IMR-90 (cell line): ENCODE measurements around the gene FUBP3. TPM values are rescaled to one million over a fixed set of nuclear protein-coding genes. Genes with fewer than 3 reads are reported as not detected.

Source experiments
- ATAC-seq: fragments of 200-7000 bp; cut with Tn5 transposase; 2 replicates; pipeline ENCODE4 v1.9.1; 2020; ENCODE audit warnings: low read depth, mild to moderate bottlenecking, moderate library complexity
- BruUV-seq: library from RNA; stranded (reverse); fragments of 400-500 nt; replicated peaks from 2 replicates; lab custom pipeline; 2021; lab: Mats Ljungman, UMichigan
- CTCF ChIA-PET: fragments of 300-600 bp; formaldehyde crosslinking; extraction: SDS; loops from one replicate; lab custom pipeline; 2021; ENCODE audit warnings: antibody characterized with exemption; lab: Yijun Ruan, JAX
- POLR2A ChIA-PET: fragments of 300-600 bp; sonication (Branson Sonifier 250); formaldehyde crosslinking; loops from one replicate; lab custom pipeline; 2022; ENCODE audit warnings: antibody characterized with exemption; ENCODE audit not compliant: unreplicated experiment; lab: Charles Lee
- DNase-seq: peaks from one replicate; pipeline ENCODE4 v3.0.0; 2013
- H2AFZ ChIP-seq: replicated peaks from 2 replicates; pipeline ENCODE3; 2013; ENCODE audit warnings: low read length, mild to moderate bottlenecking; ENCODE audit not compliant: poor library complexity
- H2AK5ac ChIP-seq: 2 replicates; pipeline ENCODE4 v1.6.1; 2013; ENCODE audit warnings: low read depth, low read length, inconsistent platforms
- H2AK9ac ChIP-seq: replicated peaks from 2 replicates; pipeline ENCODE3; 2013; ENCODE audit warnings: mild to moderate bottlenecking, low read depth, low read length, moderate library complexity; ENCODE audit not compliant: poor library complexity
- H2BK120ac ChIP-seq: 2 replicates; pipeline ENCODE4 v1.6.1; 2013; ENCODE audit warnings: low read depth, low read length, inconsistent platforms
- H2BK15ac ChIP-seq: 3 replicates; pipeline ENCODE4 v1.6.1; 2013; ENCODE audit warnings: low read depth, low read length, inconsistent platforms
- H2BK20ac ChIP-seq: 2 replicates; pipeline ENCODE4 v1.6.1; 2013; ENCODE audit warnings: low read depth, mild to moderate bottlenecking, inconsistent platforms, low read length, moderate library complexity
- H2BK5ac ChIP-seq: 2 replicates; pipeline ENCODE4 v1.6.1; 2013; ENCODE audit warnings: mild to moderate bottlenecking, low read depth, low read length, inconsistent platforms; ENCODE audit not compliant: poor library complexity, severe bottlenecking
- H3K14ac ChIP-seq: replicated peaks from 2 replicates; pipeline ENCODE4 v1.6.1; 2013; ENCODE audit warnings: low read depth, low read length, inconsistent platforms
- H3K18ac ChIP-seq: 2 replicates; pipeline ENCODE4 v1.6.1; 2013; ENCODE audit warnings: low read depth, low read length, control low read depth
- H3K23ac ChIP-seq: 2 replicates; pipeline ENCODE4 v1.6.1; 2013; ENCODE audit warnings: low read depth, low read length, inconsistent platforms
- H3K27ac ChIP-seq: 2 replicates; pipeline ENCODE4 v1.5.1; 2013; ENCODE audit warnings: mild to moderate bottlenecking, control low read depth, low read length; ENCODE audit not compliant: insufficient read depth
- H3K27me3 ChIP-seq: 2 replicates; pipeline ENCODE4 v1.6.1; 2013; ENCODE audit warnings: low read length; ENCODE audit not compliant: control insufficient read depth, insufficient read depth
- H3K36me3 ChIP-seq: 2 replicates; pipeline ENCODE4 v1.6.1; 2013; ENCODE audit warnings: low read length, mixed read lengths; ENCODE audit not compliant: control insufficient read depth, insufficient read depth
- H3K4ac ChIP-seq: 2 replicates; pipeline ENCODE4 v1.6.1; 2013; ENCODE audit warnings: low read depth, low read length, inconsistent platforms
- H3K4me1 ChIP-seq: 2 replicates; pipeline ENCODE4 v1.6.1; 2013; ENCODE audit warnings: low read length, mixed read lengths; ENCODE audit not compliant: control insufficient read depth, insufficient read depth
- H3K4me2 ChIP-seq: 2 replicates; pipeline ENCODE4 v1.6.1; 2013; ENCODE audit warnings: low read depth, mild to moderate bottlenecking, control low read depth, low read length, moderate library complexity
- H3K4me3 ChIP-seq: 2 replicates; pipeline ENCODE4 v1.5.1; 2013; ENCODE audit warnings: low read depth, mild to moderate bottlenecking, control low read depth, low read length, moderate library complexity; ENCODE audit not compliant: insufficient read depth
- H3K56ac ChIP-seq: 2 replicates; pipeline ENCODE4 v1.6.1; 2013; ENCODE audit warnings: low read length, inconsistent platforms; ENCODE audit not compliant: insufficient read depth; ENCODE audit errors: extremely low read depth
- H3K79me1 ChIP-seq, 2 experiments: 2 replicates each; pipeline ENCODE4 v1.6.1; 2013; ENCODE audit warnings: low read length in 2 of 2, inconsistent platforms in 1 of 2, low read depth in 1 of 2
- H3K9ac ChIP-seq: 2 replicates; pipeline ENCODE4 v1.6.1; 2013; ENCODE audit warnings: low read depth, low read length, control low read depth
- H3K9me1 ChIP-seq: 2 replicates; pipeline ENCODE4 v1.6.1; 2013; ENCODE audit warnings: low read length, inconsistent platforms; ENCODE audit not compliant: insufficient read depth
- H3K9me3 ChIP-seq: 2 replicates; pipeline ENCODE4 v1.6.1; 2013; ENCODE audit warnings: low read length; ENCODE audit not compliant: control insufficient read depth, insufficient read depth
- H4K20me1 ChIP-seq: 2 replicates; pipeline ENCODE4 v1.6.1; 2013; ENCODE audit warnings: low read length, inconsistent platforms; ENCODE audit not compliant: insufficient read depth
- H4K5ac ChIP-seq: 2 replicates; pipeline ENCODE4 v1.6.1; 2013; ENCODE audit warnings: mild to moderate bottlenecking, low read depth, low read length, control low read depth
- H4K8ac ChIP-seq, 2 experiments: 2 replicates each; pipeline ENCODE4 v1.6.1; 2013; ENCODE audit warnings: low read depth in 2 of 2, low read length in 2 of 2, control low read depth in 1 of 2, inconsistent platforms in 1 of 2
- H4K91ac ChIP-seq: 2 replicates; pipeline ENCODE4 v1.6.1; 2013; ENCODE audit warnings: low read depth, low read length, inconsistent platforms; ENCODE audit not compliant: insufficient read depth
- BHLHE40 ChIP-seq: fragments of 150-350 bp; IDR thresholded peaks from 2 replicates; pipeline ENCODE4 v1.6.1; 2016; ENCODE audit warnings: mild to moderate bottlenecking, low read depth, low read length
- CEBPB ChIP-seq: IDR thresholded peaks from 2 replicates; pipeline ENCODE4 v1.6.1; 2012; ENCODE audit warnings: low read depth, low read length, improper control_type of control experiment
- FOS ChIP-seq: fragments of 150-350 bp; IDR thresholded peaks from 2 replicates; pipeline ENCODE4 v1.6.1; 2016; ENCODE audit warnings: low read depth, low read length
- MAFK ChIP-seq: IDR thresholded peaks from 2 replicates; pipeline ENCODE4 v1.6.1; 2012; ENCODE audit warnings: low read depth, low read length, improper control_type of control experiment
- NFE2L2 ChIP-seq: fragments of 150-350 bp; IDR thresholded peaks from 2 replicates; pipeline ENCODE4 v1.6.1; 2016; ENCODE audit warnings: low read depth, mild to moderate bottlenecking, low read length
- RFX5 ChIP-seq: IDR thresholded peaks from 2 replicates; pipeline ENCODE4 v1.8.0; 2012; ENCODE audit warnings: low read depth, mild to moderate bottlenecking, low read length, moderate library complexity
- SMC3 ChIP-seq: fragments of 150-350 bp; IDR thresholded peaks from 2 replicates; pipeline ENCODE4 v1.6.1; 2016; ENCODE audit warnings: low read depth, mild to moderate bottlenecking, antibody characterized with exemption, low read length, moderate library complexity
- WGBS, 2 experiments: methylation state at CpG; one replicate each; pipeline versions ENCODE4 v1.1.5 to v1.1.7; 2013; ENCODE audit warnings: missing lambda C conversion rate in 2 of 2; ENCODE audit not compliant: insufficient read length in 1 of 2; ENCODE audit errors: extremely low coverage in 2 of 2; 5-methylcytosine and 5-hydroxymethylcytosine counted together
- dilution Hi-C: fragments of 300-500 bp; cut with HindIII; formaldehyde crosslinking; loops from one replicate; pipeline ENCODE4 v1.14.3; 2018; ENCODE audit warnings: low sequenced_read_pairs; ENCODE audit not compliant: unreplicated experiment
- in situ Hi-C: fragments of 300-500 bp; cut with MboI; formaldehyde crosslinking; loops from 3 replicates; pipeline ENCODE4 v1.14.3; 2019; ENCODE audit warnings: low sequenced_read_pairs, inconsistent platforms, mixed read lengths
- intact Hi-C: fragments of 100-400 bp; cut with micrococcal nuclease; formaldehyde crosslinking; loops from 2 replicates; pipeline ENCODE4 v1.10.0; 2022
- polyA plus RNA-seq, 3 experiments: library from polyadenylated mRNA; depleted of rRNA; stranded (reverse); fragments of >200 nt; gene quantifications; 2 replicates each; pipeline ENCODE4 v1.2.3, GENCODE V29; 2012; ENCODE audit warnings: low replicate concordance in 1 of 3
- total RNA-seq: library from RNA; depleted of rRNA; stranded (reverse); fragments of >200 nt; gene quantifications from 2 replicates; pipeline ENCODE4 v1.2.3, GENCODE V29; 2012
- TF ChIP-seq, protein P1 (sequence below): conservative IDR thresholded peaks from 2 replicates; pipeline ENCODE4 v1.5.1; 2012; ENCODE audit warnings: mild to moderate bottlenecking, low read depth, low read length, improper control_type of control experiment

The FUBP3 gene
- total and polyA plus RNA-seq, 2 of the 4 experiments (the other 2 are of a cell fraction): 32.3 to 50.1 TPM

DNA sequence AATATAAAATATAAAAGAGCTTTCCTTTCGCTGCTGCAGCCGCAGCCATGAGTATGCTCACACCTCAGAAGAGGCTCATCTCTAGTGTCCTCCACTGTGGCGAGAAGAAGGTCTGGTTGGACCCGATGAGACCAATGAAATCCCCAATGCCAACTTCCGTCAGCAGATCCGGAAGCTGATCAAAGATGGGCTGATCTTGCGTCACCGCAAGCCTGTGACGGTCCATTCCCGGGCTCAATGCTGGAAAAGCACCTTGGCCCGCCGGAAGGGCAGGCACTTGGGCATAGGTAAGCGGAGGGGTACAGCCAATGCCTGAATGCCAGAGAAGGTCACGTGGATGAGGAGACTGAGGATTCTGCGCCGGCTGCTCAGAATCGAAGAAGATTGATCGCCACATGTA lies 72.4 kb downstream of the FUBP3 start:
- H3K9me3 ChIP-seq: peaks cover under 1% of the 10 kb centered on the region; the same call in 1 of the 2 replicates
- in situ Hi-C loops (loop anchor here (25.0 kb wide), 1 partner anchor 539 kb away; no protein-coding TSS in a partner anchor), intact Hi-C loops (no loop called here), dilution Hi-C loops (no loop called here)
- H3K14ac ChIP-seq: no peak overlapping the region
- H3K27ac ChIP-seq: no peak overlapping the region
- TF ChIP-seq RFX5: no peak
- TF ChIP-seq FOS: no peak
- no peak for TF ChIP-seq MAFK
- TF ChIP-seq BHLHE40: no peak
- no peak for TF ChIP-seq NFE2L2
- TF ChIP-seq, protein P1, sequence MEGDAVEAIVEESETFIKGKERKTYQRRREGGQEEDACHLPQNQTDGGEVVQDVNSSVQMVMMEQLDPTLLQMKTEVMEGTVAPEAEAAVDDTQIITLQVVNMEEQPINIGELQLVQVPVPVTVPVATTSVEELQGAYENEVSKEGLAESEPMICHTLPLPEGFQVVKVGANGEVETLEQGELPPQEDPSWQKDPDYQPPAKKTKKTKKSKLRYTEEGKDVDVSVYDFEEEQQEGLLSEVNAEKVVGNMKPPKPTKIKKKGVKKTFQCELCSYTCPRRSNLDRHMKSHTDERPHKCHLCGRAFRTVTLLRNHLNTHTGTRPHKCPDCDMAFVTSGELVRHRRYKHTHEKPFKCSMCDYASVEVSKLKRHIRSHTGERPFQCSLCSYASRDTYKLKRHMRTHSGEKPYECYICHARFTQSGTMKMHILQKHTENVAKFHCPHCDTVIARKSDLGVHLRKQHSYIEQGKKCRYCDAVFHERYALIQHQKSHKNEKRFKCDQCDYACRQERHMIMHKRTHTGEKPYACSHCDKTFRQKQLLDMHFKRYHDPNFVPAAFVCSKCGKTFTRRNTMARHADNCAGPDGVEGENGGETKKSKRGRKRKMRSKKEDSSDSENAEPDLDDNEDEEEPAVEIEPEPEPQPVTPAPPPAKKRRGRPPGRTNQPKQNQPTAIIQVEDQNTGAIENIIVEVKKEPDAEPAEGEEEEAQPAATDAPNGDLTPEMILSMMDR: no peak
- TF ChIP-seq CEBPB: no peak
- no peak for TF ChIP-seq SMC3
- no peak overlapping the region for H2BK5ac ChIP-seq
- ChIA-PET CTCF (no interaction called here), POLR2A (no interaction called here)
- no peak overlapping the region for H3K56ac ChIP-seq
- no peak overlapping the region for H2AFZ ChIP-seq
- no peaks in the 10 kb centered on the region for H3K9me1 ChIP-seq
- H3K9ac ChIP-seq: no peak overlapping the region
- no peaks in the 10 kb centered on the region for H3K4me1 ChIP-seq
- H4K8ac ChIP-seq: no peak overlapping the region
- peaks cover 37% of the 10 kb centered on the region for H3K27me3 ChIP-seq
- no peaks in the 10 kb centered on the region for H3K36me3 ChIP-seq
- 82% methylated on average over 16 of the region's 18 CpGs; no CpG with 5 or more reads in 1 of the 2 experiments for WGBS, 2 experiments
- DNase-seq: no peak
- no peak overlapping the region for H3K4ac ChIP-seq
- H4K91ac ChIP-seq: no peak overlapping the region
- no peak overlapping the region for H3K4me2 ChIP-seq
- no peak overlapping the region for H2AK5ac ChIP-seq
- no peak overlapping the region for H2BK15ac ChIP-seq
- H3K23ac ChIP-seq: no peak overlapping the region
- H3K79me1 ChIP-seq: no peaks in the 10 kb centered on the region
- no TSS peak for BruUV-seq
- no peak overlapping the region for H2BK120ac ChIP-seq
- no peak overlapping the region for H4K5ac ChIP-seq
- H4K20me1 ChIP-seq: no peaks in the 10 kb centered on the region
- no peak overlapping the region for H2AK9ac ChIP-seq
- H3K18ac ChIP-seq: no peak overlapping the region
- no peak for ATAC-seq
- no peak overlapping the region for H2BK20ac ChIP-seq
- no peak overlapping the region for H3K4me3 ChIP-seq
